NCI-H82 (cell line): Measurements from ENCODE around the gene LHFPL6.

ENCODE experiments used
- DNase-seq: peaks from one replicate; lab custom pipeline; 2025; lab: John Stamatoyannopoulos, UW

LHFPL6 gene

GRCh38 chr13:39462906-39463305 is 140.1 kb downstream of the LHFPL6 start:
- no peak for DNase-seq

DNA sequence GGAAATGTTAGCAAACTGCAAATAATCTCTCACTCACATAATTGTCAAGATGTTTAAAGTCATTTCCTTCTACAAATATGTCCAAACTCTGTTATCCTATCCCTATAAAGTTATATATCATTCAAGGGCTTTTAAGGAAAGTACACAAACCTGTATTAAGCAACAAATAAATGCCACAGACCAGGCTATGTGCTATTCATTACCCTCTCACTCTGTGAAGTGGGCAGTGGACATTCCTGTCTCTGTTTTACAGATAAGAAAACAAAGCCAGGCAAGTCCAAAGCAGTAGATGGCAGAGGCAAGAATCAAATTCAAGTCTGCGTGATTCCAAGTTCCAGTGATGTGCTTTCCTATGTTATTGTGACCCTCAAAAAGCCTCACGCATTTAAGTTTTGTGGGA is 140.6 kb downstream of the LHFPL6 start:
- no peak for DNase-seq

- no peak for DNase-seq
Observed at GRCh38 chr13:39461685-39462266, 141.2 kb downstream of the LHFPL6 start.

DNA sequence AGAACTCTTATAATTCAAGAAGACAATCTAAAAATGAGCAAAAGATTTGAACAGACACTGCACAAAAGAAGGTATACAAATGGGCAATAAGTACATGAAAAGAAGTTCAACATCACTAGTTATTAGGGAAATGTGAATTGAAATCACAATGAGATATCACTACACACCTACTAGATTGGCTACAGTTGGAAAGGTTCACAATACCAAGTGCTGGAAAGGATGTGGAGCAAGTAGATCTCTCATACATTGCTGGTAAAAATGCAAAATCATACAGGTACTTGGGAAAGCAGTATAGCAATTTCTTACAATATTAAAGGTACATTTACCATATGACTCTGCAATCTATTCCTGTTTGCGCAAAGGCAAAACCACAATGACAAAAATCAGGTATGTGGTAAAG is 145.7 kb downstream of the LHFPL6 start:
- no peak for DNase-seq

DNA sequence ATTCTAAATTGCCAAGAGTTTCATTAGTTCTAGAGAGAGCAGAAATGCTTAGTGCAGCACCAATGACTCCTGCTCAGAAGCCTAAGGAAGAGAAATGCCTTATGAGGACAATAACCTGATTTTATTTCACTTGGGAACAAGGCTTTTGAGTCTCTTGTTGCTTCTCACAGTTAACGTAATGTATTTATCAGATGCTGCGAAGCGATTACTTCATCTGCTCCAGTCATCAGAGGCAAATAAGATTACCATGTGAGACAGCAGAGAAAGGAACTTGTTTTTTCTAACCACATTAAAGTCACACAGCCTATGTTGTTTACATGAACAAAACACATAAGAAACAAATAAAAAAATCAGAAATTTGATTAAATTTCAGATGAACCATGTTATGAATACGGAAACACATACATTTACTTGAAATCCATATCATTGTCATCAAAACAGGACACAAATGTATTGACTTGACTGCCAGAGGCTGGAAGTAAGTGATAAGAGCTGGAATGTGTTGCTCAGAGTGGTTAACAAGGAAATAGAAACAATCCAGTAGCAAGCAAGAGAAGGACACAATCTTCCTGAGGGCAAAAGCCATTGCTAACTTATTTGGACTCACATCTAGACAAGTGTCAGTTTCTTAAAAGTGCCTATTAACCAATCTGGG is 147.3 kb downstream of the LHFPL6 start:
- DNase-seq, result peak; percentile 87

- no peak for DNase-seq
Observed at GRCh38 chr13:39452834-39453233, 150.2 kb downstream of the LHFPL6 start.

DNA sequence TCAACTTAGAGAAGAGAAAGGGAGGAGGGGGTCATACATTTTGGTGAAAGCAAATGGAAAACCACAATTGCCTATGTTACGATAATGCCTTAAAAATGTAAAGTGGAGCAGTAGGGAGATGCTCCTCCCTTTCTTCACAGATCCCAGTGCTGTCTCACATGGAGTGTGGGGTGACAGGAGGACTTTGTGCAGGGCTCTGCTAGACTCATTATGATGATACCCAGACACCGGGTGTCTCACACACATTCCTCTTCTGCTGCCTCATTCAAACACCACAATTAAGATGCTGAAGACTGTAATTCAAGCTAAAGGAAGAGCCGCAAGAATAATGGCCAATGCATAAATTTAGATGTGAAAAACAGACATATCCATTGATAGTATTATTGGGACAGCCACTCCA is 150.6 kb downstream of the LHFPL6 start:
- peak; percentile 68 for DNase-seq

DNA sequence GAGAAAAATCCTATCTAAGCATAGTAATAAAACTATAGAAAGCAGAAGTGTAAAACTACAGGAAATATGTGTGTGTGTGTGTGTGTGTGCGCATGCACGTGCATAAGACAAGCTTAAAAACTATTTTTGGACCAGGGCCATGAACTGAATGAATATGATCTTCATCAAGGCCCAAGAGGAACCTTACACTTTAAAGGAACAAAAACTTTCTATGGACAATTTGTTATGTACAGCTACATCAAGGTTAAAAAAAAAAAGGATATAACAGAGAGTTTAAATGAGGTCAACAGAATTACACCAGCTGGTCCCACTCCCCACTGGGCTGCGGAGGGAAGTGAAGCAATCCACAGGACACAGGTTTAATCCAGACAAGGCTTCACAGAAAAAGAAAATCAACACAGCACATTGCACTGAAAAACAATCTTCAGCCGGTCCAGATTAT is 151.1 kb downstream of the LHFPL6 start:
- peak; percentile 83 for DNase-seq

DNA sequence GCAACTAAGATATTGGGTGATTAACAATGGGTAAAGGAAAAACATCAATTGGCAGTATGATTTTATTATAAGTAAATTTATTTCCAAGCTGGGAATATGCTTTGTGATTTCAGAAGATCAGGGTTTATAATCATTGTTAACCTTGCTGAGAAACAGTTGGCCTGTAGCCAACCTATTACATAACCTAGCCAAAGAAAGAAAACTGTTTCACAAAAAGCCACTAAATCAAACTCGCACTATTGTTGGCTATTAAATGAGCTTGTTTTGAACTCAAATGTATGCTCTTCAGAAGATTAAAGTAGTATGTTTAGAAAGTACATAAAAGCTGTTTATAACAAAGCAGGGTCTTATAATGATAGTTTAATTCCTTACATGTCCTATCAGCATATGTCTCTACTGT is 151.7 kb downstream of the LHFPL6 start:
- DNase-seq, result peak; percentile 53

DNA sequence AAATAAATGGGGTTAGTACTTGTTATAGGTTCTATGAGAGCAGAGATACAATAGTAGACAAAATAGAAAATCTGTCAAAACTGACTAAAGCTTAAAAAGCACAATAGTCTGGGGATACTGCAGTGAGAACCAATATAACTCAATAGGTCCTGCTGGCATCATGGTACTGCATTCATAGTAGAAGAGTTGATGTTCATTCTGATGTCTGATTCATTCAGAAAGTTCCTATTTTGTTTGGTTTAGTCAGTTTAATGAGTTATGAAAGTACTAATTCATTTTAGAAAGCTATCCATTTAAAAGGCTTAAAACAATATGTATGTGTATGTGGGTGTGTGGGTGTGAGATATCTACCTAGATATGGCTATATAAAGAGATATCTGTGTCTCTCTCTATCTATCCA is 152.8 kb downstream of the LHFPL6 start:
- DNase-seq, result no peak

- DNase-seq, result peak; percentile 95
Observed at GRCh38 chr13:39448834-39449233, 154.2 kb downstream of the LHFPL6 start.

GRCh38 chr13:39446865-39447264 is 156.1 kb downstream of the LHFPL6 start:
- DNase-seq, result no peak

DNA sequence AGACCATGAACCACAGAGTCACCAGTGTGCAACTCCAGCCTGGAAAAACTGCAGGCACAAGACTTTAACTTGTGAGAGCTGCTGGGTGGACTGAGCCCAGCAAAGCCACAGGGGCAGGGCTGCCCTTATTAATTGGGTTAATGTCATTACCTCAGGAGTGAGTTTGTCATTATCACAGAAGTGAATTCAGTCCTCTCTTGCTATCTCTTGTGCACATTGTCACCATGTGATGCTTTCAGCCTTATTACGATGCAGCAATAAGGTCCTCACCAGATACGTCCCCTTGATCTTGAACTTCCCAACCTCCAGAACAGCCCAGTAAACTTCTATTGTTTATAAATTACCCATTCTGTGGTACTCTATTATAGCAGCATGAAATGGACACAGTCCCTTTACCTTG is 158.1 kb downstream of the LHFPL6 start:
- DNase-seq, result peak; percentile 36

GRCh38 chr13:39433651-39434050 is 169.3 kb downstream of the LHFPL6 start:
- DNase-seq, result peak; percentile 51

DNA sequence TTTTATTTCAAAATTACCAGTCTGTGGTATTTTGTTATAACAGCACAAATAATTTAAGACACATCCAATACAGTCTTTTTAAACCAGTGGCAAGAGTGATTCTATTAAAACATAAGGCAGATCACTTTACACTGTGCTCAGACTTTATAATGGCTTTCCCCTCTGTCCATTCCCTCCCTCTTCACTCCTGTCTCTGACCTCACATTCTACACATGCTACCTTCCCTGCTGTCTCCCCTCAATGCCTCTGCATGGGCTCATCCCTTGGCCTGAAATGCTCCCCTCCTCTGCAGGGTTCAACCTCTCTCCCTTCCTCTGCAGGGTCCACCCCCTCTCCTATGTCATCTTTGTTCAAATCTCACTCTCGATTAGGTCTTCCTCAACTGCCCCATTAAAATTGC is 170.8 kb downstream of the LHFPL6 start:
- peak; percentile 12 for DNase-seq

GRCh38 chr13:39422845-39423565 is 180.0 kb downstream of the LHFPL6 start:
- DNase-seq, result no peak

GRCh38 chr13:39419876-39420275 is 183.1 kb downstream of the LHFPL6 start:
- DNase-seq, result peak; percentile 42

DNA sequence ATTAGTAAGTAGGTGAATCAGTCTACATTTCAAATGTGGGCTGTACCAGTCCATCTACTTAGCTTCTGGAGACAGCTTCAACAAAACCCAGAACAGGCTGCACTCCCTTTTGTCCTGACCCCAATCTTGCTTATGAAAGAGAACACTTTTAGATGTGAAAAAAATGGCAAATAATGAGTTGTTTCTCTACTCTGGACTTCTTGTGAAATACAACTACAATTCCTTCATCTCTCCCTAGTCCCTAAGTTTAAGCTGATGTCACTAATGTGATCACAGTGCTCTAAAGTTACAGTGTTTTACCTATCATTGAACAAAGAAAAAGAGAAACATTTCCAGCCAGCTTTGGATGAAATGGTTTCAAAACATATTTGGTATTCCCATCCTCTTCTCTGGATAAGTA is 183.9 kb downstream of the LHFPL6 start:
- no peak for DNase-seq

GRCh38 chr13:39418424-39418823 is 184.6 kb downstream of the LHFPL6 start:
- no peak for DNase-seq

DNA sequence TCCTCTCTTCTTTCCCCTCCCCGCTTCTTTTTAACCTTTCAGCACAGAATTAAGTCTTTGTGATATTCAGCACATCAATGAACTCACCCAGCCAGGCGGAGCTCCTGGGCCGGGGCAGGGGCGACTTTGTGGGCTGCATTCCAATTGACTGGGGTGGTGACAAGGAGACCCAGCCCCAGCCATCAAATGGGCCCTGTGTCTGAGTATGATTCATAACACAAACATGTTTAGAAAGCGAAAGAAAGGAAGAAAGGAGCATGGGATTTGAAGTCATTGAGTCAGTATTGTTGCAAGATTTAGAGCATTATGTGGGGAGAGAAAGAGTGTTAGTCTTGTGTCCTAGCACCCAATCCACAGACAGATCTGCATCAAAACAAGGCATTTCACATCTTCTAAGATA is 185.3 kb downstream of the LHFPL6 start:
- DNase-seq, result no peak

DNA sequence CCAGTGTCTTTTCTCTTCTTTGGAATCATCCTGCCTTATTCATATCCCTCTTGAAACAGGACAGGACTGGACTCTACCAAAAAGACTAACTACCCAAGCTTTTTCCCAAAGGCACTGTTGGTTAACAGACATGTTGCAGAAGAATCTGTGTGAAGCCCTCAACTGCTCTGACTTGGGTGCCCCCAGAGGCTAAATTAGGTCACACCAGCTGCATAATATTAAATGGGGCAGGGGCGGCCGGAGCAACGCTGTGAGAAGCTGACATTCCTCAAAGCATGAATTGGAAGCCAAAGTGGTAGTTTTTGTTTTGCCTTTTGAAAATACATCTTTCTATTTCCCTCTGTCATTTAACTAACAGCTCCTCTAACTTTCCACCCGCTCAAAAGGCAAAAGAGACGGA is 185.9 kb downstream of the LHFPL6 start:
- peak; percentile 65 for DNase-seq

- DNase-seq, result peak; percentile 83
Observed at GRCh38 chr13:39415008-39415802, 187.8 kb downstream of the LHFPL6 start.

GRCh38 chr13:39414339-39414738 is 188.7 kb downstream of the LHFPL6 start:
- DNase-seq, result no peak
